SU-DHL-6 (cell line): ENCODE measurements around the gene NAP1L4.

Experiments used
- H2AFZ ChIP-seq: fragments of 200-600 bp; sonication (generic); 2 replicates; pipeline ENCODE4 v1.6.1; 2014; ENCODE audit warnings: low read depth, mild to moderate bottlenecking, moderate library complexity, mixed read lengths, antibody characterized with exemption, low read length; ENCODE audit not compliant: severe bottlenecking
- H3F3A ChIP-seq: fragments of 200-600 bp; shearing (Covaris generic); 2 replicates; pipeline ENCODE4 v1.6.0; 2016; ENCODE audit warnings: antibody characterized with exemption, mild to moderate bottlenecking; ENCODE audit not compliant: insufficient read depth
- H3K27ac ChIP-seq: fragments of 200-600 bp; sonication (generic); 2 replicates; pipeline ENCODE4 v1.5.1; 2016; ENCODE audit warnings: low read depth, mild to moderate bottlenecking, low read length, moderate library complexity, mixed read lengths
- H3K27me3 ChIP-seq: fragments of 200-600 bp; sonication (generic), shearing (Covaris generic); 2 replicates; pipeline ENCODE4 v1.6.0; 2014; ENCODE audit warnings: mild to moderate bottlenecking, low read length
- H3K36me3 ChIP-seq: fragments of 200-600 bp; sonication (generic); 2 replicates; pipeline ENCODE4 v1.6.1; 2014; ENCODE audit warnings: mild to moderate bottlenecking, low read length, mixed read lengths
- H3K4me2 ChIP-seq: fragments of 300-600, 200-600 bp; shearing (Covaris generic), sonication (generic); 2 replicates; pipeline ENCODE4 v1.6.0; 2014; ENCODE audit warnings: low read length, low read depth, mild to moderate bottlenecking; ENCODE audit not compliant: poor library complexity, severe bottlenecking
- H3K4me3 ChIP-seq: fragments of 200-600 bp; sonication (generic); 2 replicates; pipeline ENCODE4 v1.5.1; 2014; ENCODE audit warnings: antibody characterized with exemption, low read length, mild to moderate bottlenecking, mixed read lengths; ENCODE audit not compliant: insufficient read depth, poor library complexity, severe bottlenecking
- H3K79me2 ChIP-seq: fragments of 200-600 bp; sonication (generic); 2 replicates; pipeline ENCODE4 v1.6.1; 2014; ENCODE audit warnings: mild to moderate bottlenecking, low read length, moderate library complexity; ENCODE audit not compliant: insufficient read depth
- H3K9ac ChIP-seq: fragments of 200-600 bp; sonication (generic); 2 replicates; pipeline ENCODE4 v1.7.0; 2014; ENCODE audit warnings: mild to moderate bottlenecking, low read length
- H3K9me2 ChIP-seq: fragments of 200-600 bp; sonication (generic); replicated peaks from 2 replicates; pipeline ENCODE4 v1.6.1; 2014; ENCODE audit warnings: low read length; ENCODE audit not compliant: insufficient read depth
- H3K9me3 ChIP-seq: fragments of 200-600 bp; sonication (generic); 2 replicates; pipeline ENCODE4 v1.6.1; 2014; ENCODE audit warnings: low read length, mixed read lengths; ENCODE audit not compliant: insufficient read depth
- H4K20me1 ChIP-seq: fragments of 200-600 bp; sonication (generic); 2 replicates; pipeline ENCODE4 v1.6.1; 2014; ENCODE audit warnings: low read depth, mild to moderate bottlenecking, antibody characterized with exemption, low read length, moderate library complexity, mixed read lengths
- EZH2phosphoT487 ChIP-seq: fragments of 200-600 bp; sonication (generic), shearing (Covaris generic); conservative IDR thresholded peaks from 2 replicates; pipeline ENCODE4 v1.6.1; 2018; ENCODE audit warnings: mild to moderate bottlenecking, antibody characterized with exemption, low read length, moderate library complexity, mixed read lengths
- TF ChIP-seq, protein P1 (sequence below): fragments of 200-600 bp; sonication (generic); IDR thresholded peaks from one replicate; pipeline ENCODE4 v1.5.1; 2017; ENCODE audit warnings: antibody characterized with exemption, mild to moderate bottlenecking, low read length, moderate library complexity; ENCODE audit not compliant: insufficient read depth, poor library complexity, severe bottlenecking

The NAP1L4 gene

GRCh38 chr11:2963761-2964160, 28.4 kb downstream of the NAP1L4 start:
- Histone ChIP-seq H3K9me3 (no peaks in the 10 kb centered on the region), H4K20me1 (peaks cover 8% of the 10 kb centered on the region; the same call in 1 of the 2 replicates), H3K4me3 (no peak overlapping the region), H3F3A (no peaks in the 10 kb centered on the region), H3K27me3 (no peaks in the 10 kb centered on the region), H2AFZ (no peak overlapping the region), H3K36me3 (peaks cover 63% of the 10 kb centered on the region), H3K27ac (no peak overlapping the region), H3K79me2 (peaks cover 55% of the 10 kb centered on the region), H3K9ac (no peak overlapping the region), H3K9me2 (no peaks in the 10 kb centered on the region), H3K4me2 (no peak overlapping the region)
- TF ChIP-seq, protein P1, sequence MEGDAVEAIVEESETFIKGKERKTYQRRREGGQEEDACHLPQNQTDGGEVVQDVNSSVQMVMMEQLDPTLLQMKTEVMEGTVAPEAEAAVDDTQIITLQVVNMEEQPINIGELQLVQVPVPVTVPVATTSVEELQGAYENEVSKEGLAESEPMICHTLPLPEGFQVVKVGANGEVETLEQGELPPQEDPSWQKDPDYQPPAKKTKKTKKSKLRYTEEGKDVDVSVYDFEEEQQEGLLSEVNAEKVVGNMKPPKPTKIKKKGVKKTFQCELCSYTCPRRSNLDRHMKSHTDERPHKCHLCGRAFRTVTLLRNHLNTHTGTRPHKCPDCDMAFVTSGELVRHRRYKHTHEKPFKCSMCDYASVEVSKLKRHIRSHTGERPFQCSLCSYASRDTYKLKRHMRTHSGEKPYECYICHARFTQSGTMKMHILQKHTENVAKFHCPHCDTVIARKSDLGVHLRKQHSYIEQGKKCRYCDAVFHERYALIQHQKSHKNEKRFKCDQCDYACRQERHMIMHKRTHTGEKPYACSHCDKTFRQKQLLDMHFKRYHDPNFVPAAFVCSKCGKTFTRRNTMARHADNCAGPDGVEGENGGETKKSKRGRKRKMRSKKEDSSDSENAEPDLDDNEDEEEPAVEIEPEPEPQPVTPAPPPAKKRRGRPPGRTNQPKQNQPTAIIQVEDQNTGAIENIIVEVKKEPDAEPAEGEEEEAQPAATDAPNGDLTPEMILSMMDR = no peak
- no peak for TF ChIP-seq EZH2phosphoT487

DNA sequence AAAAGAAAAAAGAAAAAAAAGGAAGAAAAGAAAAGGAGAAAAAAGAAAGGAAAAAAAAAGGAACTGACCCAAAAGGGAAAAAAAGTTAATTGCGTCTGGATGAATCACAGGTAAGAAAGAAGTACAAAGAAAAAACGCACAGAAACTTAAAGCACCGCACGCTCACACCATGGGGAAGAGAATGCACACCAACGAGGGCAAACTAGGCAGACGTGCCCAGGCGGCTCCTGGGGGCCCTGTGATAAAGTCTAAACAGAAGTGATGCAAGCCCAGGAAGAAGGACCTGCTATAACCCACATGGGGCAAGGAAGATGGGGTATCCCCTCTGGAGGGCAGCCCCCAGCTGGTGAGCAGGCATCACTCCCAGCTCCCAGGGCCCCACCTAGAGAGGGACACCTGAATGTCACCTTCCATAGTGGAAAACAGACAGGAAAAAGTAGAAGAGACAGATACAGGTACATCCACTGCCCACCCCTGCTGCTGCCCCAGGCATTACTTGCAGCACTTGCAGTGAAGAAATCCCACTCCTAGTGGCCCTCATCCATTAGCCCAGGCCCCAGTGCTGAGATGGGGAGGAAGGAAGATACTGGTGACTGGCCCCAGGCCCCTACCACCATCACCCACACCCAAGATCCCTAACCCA, 28.9 kb downstream of the NAP1L4 start:
- no peak overlapping the region for H3K4me3 ChIP-seq
- H3K4me2 ChIP-seq = no peak overlapping the region
- H3K27ac ChIP-seq = no peak overlapping the region
- no peaks in the 10 kb centered on the region for H3K27me3 ChIP-seq
- peaks cover 8% of the 10 kb centered on the region; the same call in 1 of the 2 replicates for H4K20me1 ChIP-seq
- TF ChIP-seq, protein P1 = no peak
- no peak for TF ChIP-seq EZH2phosphoT487
- peaks cover 63% of the 10 kb centered on the region for H3K36me3 ChIP-seq
- no peaks in the 10 kb centered on the region for H3K9me2 ChIP-seq
- no peak overlapping the region for H2AFZ ChIP-seq
- no peaks in the 10 kb centered on the region for H3F3A ChIP-seq
- H3K79me2 ChIP-seq = peaks cover 56% of the 10 kb centered on the region
- no peak overlapping the region for H3K9ac ChIP-seq
- H3K9me3 ChIP-seq = no peaks in the 10 kb centered on the region

DNA sequence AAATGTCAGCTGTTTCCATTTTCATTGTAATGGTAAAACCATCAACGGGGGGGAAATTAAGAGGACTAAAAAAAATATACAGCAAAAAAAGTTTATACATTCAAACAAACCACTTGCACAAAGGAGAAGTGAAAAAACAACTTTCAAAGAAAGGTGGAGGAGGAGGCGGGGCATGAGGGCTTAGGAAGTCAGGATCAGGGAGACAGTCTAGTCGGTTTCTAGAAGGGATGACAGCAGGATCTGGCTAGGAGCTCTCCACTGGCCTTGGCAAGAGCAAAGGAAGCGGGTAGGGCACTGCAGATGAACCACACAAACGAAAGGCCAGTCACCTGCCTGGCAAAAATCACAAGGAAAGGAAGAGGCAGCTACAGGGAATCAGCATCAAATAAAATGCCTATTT, 31.0 kb downstream of the NAP1L4 start:
- no peak overlapping the region for H2AFZ ChIP-seq
- H3K9me3 ChIP-seq = no peaks in the 10 kb centered on the region
- H3K27ac ChIP-seq = no peak overlapping the region
- no peak overlapping the region for H3K9ac ChIP-seq
- peaks cover 42% of the 10 kb centered on the region for H3K79me2 ChIP-seq
- H3K4me3 ChIP-seq = no peak overlapping the region
- TF ChIP-seq, protein P1 = no peak
- no peak for TF ChIP-seq EZH2phosphoT487
- H4K20me1 ChIP-seq = peaks cover 8% of the 10 kb centered on the region; the same call in 1 of the 2 replicates
- H3K9me2 ChIP-seq = no peaks in the 10 kb centered on the region
- H3K27me3 ChIP-seq = no peaks in the 10 kb centered on the region
- H3F3A ChIP-seq = no peaks in the 10 kb centered on the region
- H3K36me3 ChIP-seq = peaks cover 64% of the 10 kb centered on the region
- no peak overlapping the region for H3K4me2 ChIP-seq
